Erythroblast (primary cell): ENCODE results near the gene APP.
A peak's percentile ranks its signal among the peaks of the same experiment; 100 is the strongest.

Source experiments
- DNase-seq, 2 experiments: peaks; one replicate each; lab custom pipeline; 2025; lab: John Stamatoyannopoulos, UW
- GATA1 ChIP-seq: IDR thresholded peaks from 2 replicates; pipeline ENCODE4 v1.6.1; 2011; ENCODE audit warnings: low read depth, mild to moderate bottlenecking, control low read depth, low read length, moderate library complexity
- POLR2A ChIP-seq: IDR thresholded peaks from 2 replicates; pipeline ENCODE4 v1.6.1; 2011; ENCODE audit warnings: mild to moderate bottlenecking, low read length

The APP gene

GRCh38 chr21:26115899-26116298 lies 54.7 kb downstream of the APP start:
- no peak for DNase-seq
- TF ChIP-seq POLR2A (no peak), GATA1 (no peak)

- TF ChIP-seq POLR2A (no peak), GATA1 (no peak)
- DNase-seq, result no peak
Measured at GRCh38 chr21:26115305-26115704, 55.3 kb downstream of the APP start.

- TF ChIP-seq POLR2A (no peak), GATA1 (no peak)
- no peak for DNase-seq
Measured at GRCh38 chr21:26112975-26113374, 57.6 kb downstream of the APP start.

DNA sequence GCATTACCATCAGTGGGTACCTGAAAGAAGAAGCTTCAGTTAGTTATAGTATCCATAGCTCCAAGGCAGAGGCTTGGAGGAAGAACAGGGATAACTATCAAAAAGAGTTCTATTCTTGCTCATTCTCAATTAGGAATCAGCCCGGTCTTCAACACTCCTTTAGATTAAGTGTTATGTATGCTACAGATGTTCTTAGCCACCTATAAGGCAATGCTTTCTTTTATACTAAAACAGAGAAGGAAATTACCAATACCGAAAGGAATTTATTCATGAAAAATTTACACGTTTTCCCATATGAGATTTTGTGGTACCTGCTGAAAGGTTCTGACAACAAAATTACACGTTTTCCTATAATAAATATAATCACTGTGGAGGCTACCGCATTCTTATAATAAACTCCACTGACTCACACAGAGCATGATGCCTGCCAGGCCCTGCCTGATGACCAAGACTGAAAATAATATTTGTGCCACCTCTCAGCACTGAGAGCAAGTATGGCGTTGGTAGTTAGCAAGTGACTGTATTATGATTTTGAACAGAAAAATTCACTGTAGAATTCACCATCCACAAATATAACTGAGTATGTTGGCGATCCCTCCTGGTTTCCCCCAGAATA lies 58.3 kb downstream of the APP start:
- DNase-seq, result no peak
- TF ChIP-seq POLR2A, result no peak
- TF ChIP-seq GATA1, result no peak

- no peak for DNase-seq
- TF ChIP-seq GATA1 (no peak), POLR2A (no peak)
Measured at GRCh38 chr21:26110715-26111114, 59.9 kb downstream of the APP start.

DNA sequence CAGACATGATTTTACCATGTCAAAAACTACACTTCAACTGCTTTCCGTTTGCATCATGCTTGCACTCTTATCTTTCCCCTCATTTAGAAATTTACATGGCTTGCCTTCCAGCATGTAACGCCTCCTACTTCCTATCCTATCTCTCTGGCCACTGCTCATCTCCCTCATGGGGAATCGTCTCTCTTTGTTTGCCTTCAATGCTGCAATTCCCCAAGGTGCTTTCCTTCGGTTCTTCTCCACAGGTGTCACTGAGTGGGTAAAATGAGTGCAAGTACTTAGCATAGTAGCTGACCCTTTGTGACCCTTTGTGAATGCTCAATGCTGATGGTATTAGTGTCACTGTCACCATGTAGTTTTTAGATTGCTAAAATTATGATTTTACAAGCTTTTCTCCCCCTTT lies 63.1 kb downstream of the APP start:
- DNase-seq, result no peak
- TF ChIP-seq GATA1 (no peak), POLR2A (no peak)

DNA sequence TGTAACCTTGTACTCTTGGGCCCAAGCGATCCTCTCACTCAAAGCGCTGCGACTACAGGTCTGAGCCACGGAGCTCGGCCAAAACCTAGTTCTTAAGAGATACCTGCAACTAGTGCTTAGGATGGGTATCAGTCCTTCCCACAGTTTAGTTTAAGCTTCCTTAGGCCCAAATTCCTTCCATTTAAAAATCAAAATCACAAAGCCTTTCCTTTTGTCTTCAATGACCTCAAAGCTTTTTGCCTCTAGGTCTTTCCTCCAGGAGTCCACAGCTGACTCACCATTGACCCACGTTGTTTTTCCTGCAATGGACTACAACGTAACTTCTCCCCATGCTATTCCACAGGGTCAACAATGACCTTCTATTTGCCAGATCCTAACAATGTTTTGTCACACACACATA lies 64.0 kb downstream of the APP start:
- TF ChIP-seq POLR2A (no peak), GATA1 (no peak)
- DNase-seq, result no peak

- TF ChIP-seq POLR2A, result no peak
- no peak for TF ChIP-seq GATA1
- peak; percentile 3 to 11 for DNase-seq
Measured at GRCh38 chr21:26105819-26106218, 64.8 kb downstream of the APP start.

GRCh38 chr21:26100573-26100972 lies 70.0 kb downstream of the APP start:
- DNase-seq, result no peak
- TF ChIP-seq POLR2A (no peak), GATA1 (no peak)

- TF ChIP-seq POLR2A (no peak), GATA1 (no peak)
- DNase-seq, result peak; percentile 2 to 53
Measured at GRCh38 chr21:26099610-26100219, 70.9 kb downstream of the APP start.

DNA sequence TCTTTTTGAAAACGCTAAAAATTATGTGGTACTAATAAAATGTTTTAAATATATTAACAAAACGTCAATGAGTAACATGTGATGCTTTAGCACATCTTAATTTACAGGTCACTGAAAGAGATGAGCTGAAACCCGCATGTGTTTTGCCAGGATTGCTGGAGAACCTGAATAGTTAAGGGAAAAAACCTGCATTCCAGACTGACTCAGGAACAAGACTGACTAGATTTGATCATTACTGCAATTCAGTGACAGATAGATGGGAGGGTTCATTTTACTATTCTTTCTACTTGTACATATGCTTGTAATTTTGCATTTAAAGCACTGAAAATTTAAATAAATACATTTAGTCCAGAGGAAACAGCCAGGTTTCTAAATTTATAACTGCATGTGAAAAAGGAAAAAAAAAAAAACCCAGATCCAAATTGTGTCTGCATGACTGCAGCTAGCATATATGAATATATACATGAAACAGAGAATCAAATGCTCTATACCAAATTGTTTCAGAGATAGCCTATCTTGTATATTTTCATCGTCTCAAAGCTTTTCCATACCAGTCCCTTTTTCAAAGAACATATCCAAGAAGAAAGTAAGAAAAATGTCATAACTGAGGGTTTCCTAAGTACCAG lies 71.7 kb downstream of the APP start:
- no peak for DNase-seq

GRCh38 chr21:26097475-26097874 lies 73.1 kb downstream of the APP start:
- no peak for DNase-seq
- TF ChIP-seq POLR2A (no peak), GATA1 (no peak)

More for the DNA sequence above, 71.7 kb downstream of the APP start:
- no peak for TF ChIP-seq POLR2A
- TF ChIP-seq GATA1, result no peak

- TF ChIP-seq POLR2A (no peak), GATA1 (no peak)
- DNase-seq, result no peak
Measured at GRCh38 chr21:26096494-26097371, 73.8 kb downstream of the APP start.

DNA sequence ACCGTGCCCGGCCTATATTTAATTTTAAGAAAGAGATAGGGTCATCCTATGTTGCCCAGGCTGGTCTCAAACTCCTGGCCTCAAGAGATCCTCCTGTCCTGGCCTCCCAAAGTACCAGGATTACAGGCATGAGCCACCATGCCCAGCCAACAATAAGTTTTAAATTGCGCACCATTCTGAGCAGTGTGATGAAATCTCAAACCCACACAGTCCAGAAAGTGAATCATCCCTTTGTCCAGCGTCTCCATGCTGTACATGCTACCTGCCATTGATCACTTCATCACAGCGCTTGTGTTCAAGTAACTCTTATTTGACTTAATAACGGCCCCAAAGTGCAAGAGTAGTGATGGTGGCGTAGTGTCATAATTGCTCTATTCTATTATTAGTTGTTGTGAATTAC lies 75.4 kb downstream of the APP start:
- no peak for DNase-seq
- TF ChIP-seq GATA1, result no peak
- TF ChIP-seq POLR2A, result no peak

DNA sequence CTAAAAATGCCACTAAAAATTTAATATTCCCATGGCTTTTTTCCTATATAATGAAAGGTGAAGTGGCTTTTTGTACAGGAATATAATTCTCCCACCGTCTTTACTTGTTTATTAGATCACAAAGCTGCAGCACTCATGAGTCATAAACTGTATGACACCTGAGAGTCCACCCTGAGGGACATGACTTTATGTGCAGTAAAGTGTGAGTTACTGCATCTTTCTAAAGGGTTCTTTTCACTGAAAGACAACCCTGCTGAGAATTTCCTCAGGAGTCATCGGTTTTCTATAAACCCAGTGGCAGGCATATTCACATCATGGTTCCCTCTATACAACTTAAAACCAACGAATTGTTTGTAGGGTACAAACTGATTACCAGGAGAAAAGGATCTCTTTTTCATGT lies 77.4 kb downstream of the APP start:
- no peak for DNase-seq
- TF ChIP-seq GATA1, result no peak
